Panc1 (cell line): ENCODE measurements around the gene PLPP4. TPM values are rescaled to one million over a fixed set of nuclear protein-coding genes. Genes with fewer than 3 reads are reported as not detected.

Experiments used
- ATAC-seq: fragments of 200-7000 bp; cut with Tn5 transposase; 2 replicates; pipeline ENCODE4 v1.9.1; 2020; ENCODE audit warnings: mild to moderate bottlenecking, moderate library complexity
- BruUV-seq: library from RNA; stranded (reverse); fragments of 400-500 nt; replicated peaks from 2 replicates; lab custom pipeline; 2021; lab: Mats Ljungman, UMichigan
- CTCF ChIA-PET: fragments of 300-600 bp; sonication (Branson Sonifier 250); formaldehyde crosslinking; loops from one replicate; lab custom pipeline; 2022; ENCODE audit warnings: antibody characterized with exemption; lab: Charles Lee
- POLR2A ChIA-PET: fragments of 300-600 bp; sonication (Branson Sonifier 250); formaldehyde crosslinking; loops from one replicate; lab custom pipeline; 2022; ENCODE audit warnings: antibody characterized with exemption; lab: Charles Lee
- DNase-seq: peaks from one replicate; pipeline ENCODE4 v3.0.0-alpha.2; 2010; ENCODE audit warnings: low read depth, low spot score
- H3K27ac ChIP-seq: 2 replicates; pipeline ENCODE4 v1.5.1; 2011; ENCODE audit warnings: mild to moderate bottlenecking, low read length, inconsistent platforms
- H3K27me3 ChIP-seq: fragments of 200-500 bp; sonication (Bioruptor generic); 2 replicates; pipeline ENCODE4 v1.6.0; 2014; ENCODE audit warnings: low read length, inconsistent platforms; ENCODE audit not compliant: control insufficient read depth, insufficient read depth
- H3K36me3 ChIP-seq: fragments of 200-500 bp; sonication (Bioruptor generic); 2 replicates; pipeline ENCODE4 v1.5.1; 2014; ENCODE audit warnings: inconsistent platforms, mild to moderate bottlenecking, low read length, moderate library complexity; ENCODE audit not compliant: control insufficient read depth, insufficient read depth
- H3K4me1 ChIP-seq: 2 replicates; pipeline ENCODE4 v1.5.1; 2011; ENCODE audit warnings: inconsistent platforms, mild to moderate bottlenecking, low read length, moderate library complexity; ENCODE audit not compliant: control insufficient read depth, insufficient read depth
- H3K4me3 ChIP-seq, 2 experiments: 2 replicates each; pipeline ENCODE4 v1.5.1; 2011 to 2012; ENCODE audit warnings: low read depth in 2 of 2, low read length in 2 of 2, mild to moderate bottlenecking in 2 of 2, inconsistent platforms in 1 of 2, moderate library complexity in 1 of 2
- H3K9me3 ChIP-seq: fragments of 200-500 bp; sonication (Bioruptor generic); 2 replicates; pipeline ENCODE4 v1.5.1; 2014; ENCODE audit warnings: low read depth, mild to moderate bottlenecking, inconsistent platforms, low read length, moderate library complexity; ENCODE audit not compliant: control insufficient read depth, insufficient read depth
- CTCF ChIP-seq: fragments of 450-650 bp; IDR thresholded peaks from 2 replicates; pipeline ENCODE4 v1.5.1; 2017; ENCODE audit warnings: mild to moderate bottlenecking
- POLR2AphosphoS5 ChIP-seq: IDR thresholded peaks from 2 replicates; pipeline ENCODE4 v1.6.1; 2012; ENCODE audit warnings: mild to moderate bottlenecking, low read depth, low read length, moderate library complexity
- REST ChIP-seq, 2 experiments: IDR thresholded peaks; 2 replicates each; pipeline ENCODE4 v1.6.1; 2011 to 2012; ENCODE audit warnings: low read depth in 2 of 2, control low read depth in 1 of 2, low read length in 1 of 2, mild to moderate bottlenecking in 1 of 2, moderate library complexity in 1 of 2; ENCODE audit not compliant: insufficient read depth in 1 of 2
- SIN3A ChIP-seq: IDR thresholded peaks from 2 replicates; pipeline ENCODE4 v1.6.1; 2012; ENCODE audit warnings: low read depth, mild to moderate bottlenecking, low read length, moderate library complexity, borderline replicate concordance; ENCODE audit not compliant: insufficient read depth
- TCF7L2 ChIP-seq: IDR thresholded peaks from 2 replicates; pipeline ENCODE4 v1.6.1; 2011; ENCODE audit warnings: mild to moderate bottlenecking, low read depth, low read length, inconsistent platforms
- in situ Hi-C: cut with HindIII; loops from 2 replicates; pipeline ENCODE4 v1.10.0; 2016; ENCODE audit warnings: low sequenced_read_pairs, low pct_unique_long_range_greater_than_20kb
- intact Hi-C: fragments of 100-400 bp; cut with micrococcal nuclease; formaldehyde crosslinking; loops from one replicate; pipeline ENCODE4 v1.10.0; 2022; ENCODE audit not compliant: unreplicated experiment
- total RNA-seq: library from RNA; stranded (reverse); gene quantifications from one replicate; pipeline ENCODE4 v1.2.1, GENCODE V29; 2021; ENCODE audit not compliant: unreplicated experiment

PLPP4 gene
- total RNA-seq, 1 experiment from 2014 or later = 0.18 TPM

GRCh38 chr10:120431251-120431651, 25.8 kb upstream of the PLPP4 start:
- TF ChIP-seq SIN3A (no peak), TCF7L2 (no peak), REST (IDR thresholded peaks at IDR 0.05; ENCODE audit: insufficient read depth in 1 of 2, low read depth in 2 of 2, low read length in 1 of 2) (no peak), POLR2AphosphoS5 (no peak), CTCF (no peak)
- peaks cover 13% of the 10 kb centered on the region for H3K27me3 ChIP-seq
- intact Hi-C loops (no loop called here), in situ Hi-C loops (no loop called here)
- DNase-seq (no peak), ATAC-seq (no peak)
- no TSS peak for BruUV-seq
- no peak overlapping the region for H3K27ac ChIP-seq
- H3K4me1 ChIP-seq = no peaks in the 10 kb centered on the region
- no peaks in the 10 kb centered on the region for H3K9me3 ChIP-seq
- H3K4me3 ChIP-seq = no peak overlapping the region
- ChIA-PET CTCF (no interaction called here), POLR2A (no interaction called here)
- no peaks in the 10 kb centered on the region for H3K36me3 ChIP-seq

- H3K27me3 ChIP-seq = peaks cover 13% of the 10 kb centered on the region
- TF ChIP-seq CTCF (no peak), POLR2AphosphoS5 (no peak), TCF7L2 (no peak), SIN3A (no peak), REST (IDR thresholded peaks at IDR 0.05; ENCODE audit: insufficient read depth in 1 of 2, low read depth in 2 of 2, low read length in 1 of 2) (no peak)
- H3K4me3 ChIP-seq = no peak overlapping the region
- CTCF ChIA-PET = no interaction called here
- POLR2A ChIA-PET = no interaction called here
- ATAC-seq (no peak), DNase-seq (no peak)
- H3K4me1 ChIP-seq = no peaks in the 10 kb centered on the region
- H3K9me3 ChIP-seq = no peaks in the 10 kb centered on the region
- H3K36me3 ChIP-seq = no peaks in the 10 kb centered on the region
- no TSS peak for BruUV-seq
- intact Hi-C loops (no loop called here), in situ Hi-C loops (no loop called here)
- H3K27ac ChIP-seq = no peak overlapping the region
Measured at GRCh38 chr10:120432209-120432608, 24.8 kb upstream of the PLPP4 start.
